GM23338 (cell line): ENCODE measurements around the gene LOXL1.

ENCODE experiments used
- CTCF ChIP-seq, 2 experiments: fragments of 200-600 bp in 1 of 2; sonication (generic) in 1 of 2; conservative IDR thresholded peaks; 2 replicates each; pipeline versions ENCODE4 v1.5.1 to v1.6.1; 2016 to 2017; ENCODE audit warnings: antibody characterized with exemption in 2 of 2, low read depth in 2 of 2, mild to moderate bottlenecking in 2 of 2, moderate library complexity in 1 of 2
- EZH2 ChIP-seq: fragments of 200-600 bp; sonication (generic); IDR thresholded peaks from one replicate; pipeline ENCODE4 v1.8.0; 2017; ENCODE audit warnings: antibody characterized with exemption, mild to moderate bottlenecking, low read depth; ENCODE audit not compliant: unreplicated experiment
- JUNB ChIP-seq: IDR thresholded peaks from one replicate; pipeline ENCODE4 v1.6.1; 2016; ENCODE audit warnings: antibody characterized with exemption; ENCODE audit not compliant: unreplicated experiment
- REST ChIP-seq: IDR thresholded peaks from one replicate; pipeline ENCODE4 v1.6.1; 2018; ENCODE audit warnings: antibody characterized with exemption; ENCODE audit not compliant: unreplicated experiment

DNA sequence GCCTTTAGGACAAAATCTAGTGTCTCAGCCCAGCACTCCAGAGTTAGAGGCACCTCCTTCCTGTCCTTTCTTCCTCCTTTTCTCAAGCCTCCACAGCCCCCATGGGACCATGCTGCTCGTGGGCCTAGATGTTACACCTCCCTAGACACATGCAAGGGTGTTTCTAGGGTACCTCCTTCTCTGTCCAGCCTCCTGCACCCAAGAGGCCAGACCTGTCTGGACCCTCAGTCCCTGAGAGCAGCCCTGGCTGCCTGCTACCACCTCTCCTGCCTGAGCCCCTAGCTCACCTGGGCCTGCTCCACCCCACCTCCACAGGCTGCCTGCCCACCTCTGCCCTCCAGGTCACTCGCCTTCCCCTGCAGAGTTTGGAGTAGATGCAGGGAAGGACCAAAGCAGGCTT, 5.2 kb downstream of the LOXL1 start:
- TF ChIP-seq CTCF (conservative IDR thresholded peaks at IDR 0.05; ENCODE audit: low read depth in 2 of 2) (no peak), REST (no peak), EZH2 (no peak), JUNB (no peak)
